ENCODE measurements around the gene ZNF468. TPM values are rescaled to one million over a fixed set of nuclear protein-coding genes. Genes with fewer than 3 reads are reported as not detected.
"Not testable (repeated sequence)": the region's sequence is repeated elsewhere in the genome, so short reads cannot be mapped to it uniquely, and the experiment has no call there.

Gene ZNF468
- total and polyA plus RNA-seq, 4 experiments from 2014 or later: 20.9 to 25.7 (median 25.0) TPM

DNA sequence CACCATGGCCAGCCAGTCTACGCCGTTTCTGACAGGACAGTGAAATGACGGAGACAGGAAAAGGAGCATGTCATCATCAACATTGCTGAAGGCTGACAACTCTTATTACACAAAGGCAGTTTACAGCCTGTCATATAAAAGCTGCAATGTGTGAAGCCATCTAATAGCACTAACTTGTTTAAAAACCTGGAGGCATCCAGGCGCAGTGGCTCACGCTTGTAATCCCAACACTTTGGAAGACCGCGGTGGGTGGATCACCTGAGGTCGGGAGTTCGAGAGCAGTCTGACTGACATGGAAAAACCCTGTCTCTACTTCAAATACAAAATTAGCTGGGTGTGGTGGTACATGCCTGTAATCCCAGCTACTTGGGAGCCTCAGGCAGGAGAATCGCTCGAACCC, 10.6 kb upstream of the ZNF468 start:
- DNase-seq; intact Hi-C loops (cut with micrococcal nuclease); H3K4me1 ChIP-seq (ENCODE audit: insufficient read depth, low read length); H3K27me3 Mint-ChIP-seq; H3K27ac Mint-ChIP-seq; H3K9me3 ChIP-seq (ENCODE audit: control insufficient read depth in 1 of 2, low read length in 2 of 2); CTCF ChIA-PET (ENCODE audit: partially characterized antibody); POLR2A ChIA-PET (ENCODE audit: partially characterized antibody); H3K36me3 ChIP-seq (ENCODE audit: insufficient read depth, low read length); H3K4me3 Mint-ChIP-seq; H3K27me3 ChIP-seq (ENCODE audit: insufficient read depth, low read length); H3K36me3 Mint-ChIP-seq; H3K4me3 ChIP-seq (ENCODE audit: low read length in 2 of 2); H3K27ac ChIP-seq (ENCODE audit: low read depth, low read length); H3K4me1 Mint-ChIP-seq: not testable (repeated sequence)
- H3K9me3 Mint-ChIP-seq: peaks cover 0 to 28% (median 9%) of the 10 kb centered on the region in 8 donors

GRCh38 chr19:52856540-52857377, 660 bp downstream of the ZNF468 start:
- peaks cover 0 to 15% (median 5%) of the 10 kb centered on the region in 8 donors for H3K9me3 Mint-ChIP-seq
- H3K9me3 ChIP-seq (ENCODE audit: control insufficient read depth in 1 of 2, low read length in 2 of 2); H3K36me3 ChIP-seq (ENCODE audit: insufficient read depth, low read length); H3K4me1 ChIP-seq (ENCODE audit: insufficient read depth, low read length); H3K27me3 Mint-ChIP-seq; H3K27me3 ChIP-seq (ENCODE audit: insufficient read depth, low read length); CTCF ChIA-PET (ENCODE audit: partially characterized antibody); DNase-seq: not testable (repeated sequence)
- POLR2A ChIA-PET (ENCODE audit: partially characterized antibody): interaction anchor here (1.0 kb wide), 1 partner anchor 41 kb away, joined by 3 read pairs; the partner anchor contains the start of gene ZNF320
- Histone ChIP-seq H3K27ac (ENCODE audit: low read depth, low read length) (peak overlapping the region; percentile 61), H3K4me3 (ENCODE audit: low read length in 2 of 2) (peak overlapping the region; percentile 54 to 76)
- peaks cover 30 to 32% of the 10 kb centered on the region in 2 donors for H3K36me3 Mint-ChIP-seq
- peak overlapping the region; percentile 86 to 98 (median 94) for H3K4me3 Mint-ChIP-seq
- intact Hi-C loops (cut with micrococcal nuclease): loop anchor here (1.0 to 5.0 kb wide), 4 partner anchors 41 to 246 kb away; partner anchors contain the start of genes ZNF160, ZNF320 and ZNF816
- peaks cover 12 to 42% (median 19%) of the 10 kb centered on the region in 4 donors for H3K4me1 Mint-ChIP-seq
- H3K27ac Mint-ChIP-seq: peak overlapping the region; percentile 61 to 96 (median 94)

DNA sequence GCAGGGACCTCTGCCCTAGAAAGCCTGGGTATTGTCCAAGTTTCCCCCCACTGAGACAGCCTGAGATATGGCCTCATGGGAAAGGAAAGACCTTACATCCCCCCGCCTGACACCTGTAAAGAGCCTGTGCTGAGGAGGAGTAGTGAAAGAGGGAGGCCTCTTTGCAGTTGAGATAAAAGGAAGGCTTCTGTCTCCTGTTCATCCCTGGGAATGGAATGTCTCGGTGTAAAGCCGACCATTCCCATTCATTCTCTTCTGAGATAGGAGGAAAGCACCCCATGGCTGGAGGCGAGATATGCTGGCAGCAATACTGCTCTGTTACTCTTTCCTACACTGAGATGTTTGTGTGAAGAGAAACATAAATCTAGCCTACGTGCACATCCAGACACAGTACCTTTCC, 10.1 kb downstream of the ZNF468 start:
- H3K4me1 ChIP-seq (ENCODE audit: insufficient read depth, low read length); DNase-seq; H3K4me3 Mint-ChIP-seq; H3K4me1 Mint-ChIP-seq; POLR2A ChIA-PET (ENCODE audit: partially characterized antibody); H3K27ac ChIP-seq (ENCODE audit: low read depth, low read length); H3K4me3 ChIP-seq (ENCODE audit: low read length in 2 of 2); CTCF ChIA-PET (ENCODE audit: partially characterized antibody); H3K27me3 Mint-ChIP-seq; H3K27ac Mint-ChIP-seq; H3K27me3 ChIP-seq (ENCODE audit: insufficient read depth, low read length): not testable (repeated sequence)
- Histone ChIP-seq H3K36me3 (ENCODE audit: insufficient read depth, low read length) (peaks cover 70% of the 10 kb centered on the region), H3K9me3 (ENCODE audit: control insufficient read depth in 1 of 2, low read length in 2 of 2) (peaks cover 0 to 32% of the 10 kb centered on the region in 2 donors)
- Mint-ChIP-seq H3K9me3 (peaks cover 0 to 78% (median 67%) of the 10 kb centered on the region in 8 donors), H3K36me3 (peaks cover 80 to 92% of the 10 kb centered on the region in 2 donors)
- intact Hi-C loops (cut with micrococcal nuclease): loop anchor here (5.0 kb wide), 1 partner anchor 330 kb away; no protein-coding TSS in a partner anchor

DNA sequence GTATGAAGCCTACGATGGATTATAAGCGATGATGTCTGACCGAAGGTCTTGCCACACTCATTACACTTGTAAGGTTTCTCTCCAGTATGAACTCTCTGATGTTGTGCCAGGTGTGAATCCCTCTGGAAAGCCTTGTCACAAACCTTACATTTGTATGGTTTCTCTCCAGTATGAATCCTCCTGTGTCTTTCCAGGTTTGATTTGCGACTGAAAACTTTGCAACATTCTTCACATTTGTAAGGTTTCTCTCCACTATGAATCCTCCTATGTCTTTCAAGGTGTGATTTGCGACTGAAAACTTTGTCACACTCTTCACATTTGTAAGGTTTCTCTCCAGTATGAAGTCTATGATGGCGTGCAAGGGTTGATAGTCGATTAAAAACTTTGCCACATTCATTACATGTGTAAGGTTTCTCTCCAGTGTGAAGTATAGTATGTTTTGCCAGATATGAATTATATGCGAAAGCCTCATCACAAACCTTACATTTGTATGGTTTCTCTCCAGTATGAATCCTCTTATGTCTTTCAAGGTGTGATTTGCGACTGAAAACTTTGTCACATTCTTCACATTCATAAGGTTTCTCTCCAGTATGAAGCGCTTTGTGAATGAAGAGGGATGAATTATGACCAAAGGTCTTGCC, 16.5 kb downstream of the ZNF468 start:
- peaks cover 3 to 84% of the 10 kb centered on the region in 2 donors for H3K9me3 ChIP-seq (ENCODE audit: control insufficient read depth in 1 of 2, low read length in 2 of 2)
- H3K27ac Mint-ChIP-seq; intact Hi-C loops (cut with micrococcal nuclease); H3K4me1 ChIP-seq (ENCODE audit: insufficient read depth, low read length); DNase-seq; CTCF ChIA-PET (ENCODE audit: partially characterized antibody); H3K4me1 Mint-ChIP-seq; H3K27me3 ChIP-seq (ENCODE audit: insufficient read depth, low read length); POLR2A ChIA-PET (ENCODE audit: partially characterized antibody); H3K4me3 Mint-ChIP-seq; H3K27ac ChIP-seq (ENCODE audit: low read depth, low read length); H3K27me3 Mint-ChIP-seq: not testable (repeated sequence)
- H3K4me3 ChIP-seq (ENCODE audit: low read length in 2 of 2): peak overlapping the region in 1 of 2 donors; percentile 24
- H3K36me3 ChIP-seq (ENCODE audit: insufficient read depth, low read length): peaks cover 49% of the 10 kb centered on the region
- H3K36me3 Mint-ChIP-seq: peaks cover 79 to 80% of the 10 kb centered on the region in 2 donors
- H3K9me3 Mint-ChIP-seq: peaks cover 0 to 98% (median 91%) of the 10 kb centered on the region in 8 donors

- Mint-ChIP-seq H3K4me3 (peak overlapping the region in 1 of 8 donors; percentile 29), H3K36me3 (peaks cover 17 to 34% of the 10 kb centered on the region in 2 donors), H3K9me3 (peaks cover 6 to 76% (median 72%) of the 10 kb centered on the region in 8 donors)
- POLR2A ChIA-PET (ENCODE audit: partially characterized antibody); H3K27ac Mint-ChIP-seq; H3K27ac ChIP-seq (ENCODE audit: low read depth, low read length); H3K4me1 ChIP-seq (ENCODE audit: insufficient read depth, low read length); H3K4me3 ChIP-seq (ENCODE audit: low read length in 2 of 2); DNase-seq; H3K27me3 ChIP-seq (ENCODE audit: insufficient read depth, low read length); CTCF ChIA-PET (ENCODE audit: partially characterized antibody); H3K36me3 ChIP-seq (ENCODE audit: insufficient read depth, low read length); H3K27me3 Mint-ChIP-seq; H3K4me1 Mint-ChIP-seq; intact Hi-C loops (cut with micrococcal nuclease): not testable (repeated sequence)
- H3K9me3 ChIP-seq (ENCODE audit: control insufficient read depth in 1 of 2, low read length in 2 of 2): peaks cover 0 to 32% of the 10 kb centered on the region in 2 donors
Observed at GRCh38 chr19:52834289-52834688, 23.1 kb downstream of the ZNF468 start.

DNA sequence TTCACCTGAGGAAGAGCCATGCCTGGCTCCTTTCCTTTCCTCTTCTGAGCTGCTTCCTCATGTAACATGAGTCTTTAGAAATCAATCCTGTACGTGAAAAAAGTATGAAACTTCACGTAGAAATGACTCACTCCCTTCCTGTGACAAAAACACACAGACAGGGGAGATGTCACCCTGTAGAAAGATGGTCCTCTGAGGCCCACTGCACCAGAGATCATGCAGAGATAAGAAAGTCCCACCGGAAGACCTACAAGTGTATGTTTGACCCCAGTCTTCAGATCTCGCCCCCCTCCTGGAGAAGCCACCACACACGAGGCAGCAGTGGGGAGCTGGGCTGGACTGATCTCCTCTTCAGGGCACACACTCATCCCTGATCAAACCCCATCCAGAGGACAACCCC, 23.9 kb downstream of the ZNF468 start:
- H3K36me3 ChIP-seq (ENCODE audit: insufficient read depth, low read length); H3K27ac ChIP-seq (ENCODE audit: low read depth, low read length); H3K4me3 Mint-ChIP-seq; H3K4me1 Mint-ChIP-seq; H3K4me3 ChIP-seq (ENCODE audit: low read length in 2 of 2); H3K27me3 Mint-ChIP-seq; H3K4me1 ChIP-seq (ENCODE audit: insufficient read depth, low read length); H3K27me3 ChIP-seq (ENCODE audit: insufficient read depth, low read length); CTCF ChIA-PET (ENCODE audit: partially characterized antibody); intact Hi-C loops (cut with micrococcal nuclease); DNase-seq: not testable (repeated sequence)
- POLR2A ChIA-PET (ENCODE audit: partially characterized antibody): interaction anchor here (0.6 kb wide), 1 partner anchor 499 kb away, joined by 3 read pairs; no protein-coding TSS in a partner anchor
- peak overlapping the region in 2 of 7 donors; percentile 42 to 77 for H3K27ac Mint-ChIP-seq
- peaks cover 6 to 70% (median 66%) of the 10 kb centered on the region in 8 donors for H3K9me3 Mint-ChIP-seq
- H3K9me3 ChIP-seq (ENCODE audit: control insufficient read depth in 1 of 2, low read length in 2 of 2): peaks cover 0 to 25% of the 10 kb centered on the region in 2 donors
- H3K36me3 Mint-ChIP-seq: peaks cover 16 to 33% of the 10 kb centered on the region in 2 donors

- intact Hi-C loops (cut with micrococcal nuclease); H3K4me1 ChIP-seq (ENCODE audit: insufficient read depth, low read length); H3K27me3 ChIP-seq (ENCODE audit: insufficient read depth, low read length); H3K4me1 Mint-ChIP-seq; H3K27me3 Mint-ChIP-seq; H3K27ac Mint-ChIP-seq; H3K9me3 ChIP-seq (ENCODE audit: control insufficient read depth in 1 of 2, low read length in 2 of 2); H3K27ac ChIP-seq (ENCODE audit: low read depth, low read length); CTCF ChIA-PET (ENCODE audit: partially characterized antibody); H3K36me3 ChIP-seq (ENCODE audit: insufficient read depth, low read length); H3K4me3 Mint-ChIP-seq; H3K4me3 ChIP-seq (ENCODE audit: low read length in 2 of 2); DNase-seq; POLR2A ChIA-PET (ENCODE audit: partially characterized antibody): not testable (repeated sequence)
- H3K9me3 Mint-ChIP-seq: peaks cover 4 to 53% (median 43%) of the 10 kb centered on the region in 8 donors
- H3K36me3 Mint-ChIP-seq: peaks cover 0 to 13% of the 10 kb centered on the region in 2 donors
Observed at GRCh38 chr19:52829866-52830265, 27.6 kb downstream of the ZNF468 start.

All from CD4-positive, alpha-beta memory T cell (primary cell).